Esophagus muscularis mucosa (tissue), 4 donors: Measurements from ENCODE around the gene SPACA5. TPM values are rescaled to one million over a fixed set of nuclear protein-coding genes. Genes with fewer than 3 reads are reported as not detected.
A peak's percentile ranks its signal among the peaks of the same experiment; 100 is the strongest.
"Not testable (repeated sequence)": the region's sequence is repeated elsewhere in the genome, so short reads cannot be mapped to it uniquely, and the experiment has no call there.

Experiments used
- DNase-seq: peaks from one replicate; pipeline ENCODE4 v3.0.0-alpha.2; 2017; ENCODE audit errors: extremely low spot score
- H3K27ac ChIP-seq, 4 donors: fragments of 200-600 bp; sonication (generic); replicated peaks in 1 of 4; 1 replicate in 3 of 4; 2 replicates in 1 of 4; pipeline ENCODE4 v1.5.1; 2016 to 2019; ENCODE audit warnings: mild to moderate bottlenecking in 1 of 4
- H3K27me3 ChIP-seq, 4 donors: fragments of 200-600 bp; sonication (generic); one replicate each; pipeline versions ENCODE4 v1.5.1 to v1.6.0; 2016 to 2019
- H3K36me3 ChIP-seq, 4 donors: fragments of 200-600 bp; sonication (generic); one replicate each; pipeline ENCODE4 v1.5.1; 2016 to 2019
- H3K4me1 ChIP-seq, 4 donors: fragments of 200-600 bp; sonication (generic); one replicate each; pipeline ENCODE4 v1.5.1; 2016 to 2019
- H3K4me3 ChIP-seq, 4 donors: fragments of 200-600 bp; sonication (generic); 1 replicate in 2 of 4; 2 replicates in 2 of 4; pipeline ENCODE4 v1.5.1; 2016 to 2019; ENCODE audit warnings: mild to moderate bottlenecking in 4 of 4, moderate library complexity in 1 of 4
- H3K9me3 ChIP-seq, 4 donors: fragments of 200-600 bp; sonication (generic); 1 replicate in 3 of 4; 2 replicates in 1 of 4; pipeline ENCODE4 v1.5.1; 2016 to 2019
- EP300 ChIP-seq: sonication (generic); formaldehyde crosslinking; IDR thresholded peaks from one replicate; pipeline ENCODE4 v1.6.1; 2017; ENCODE audit warnings: antibody characterized with exemption
- POLR2A ChIP-seq: fragments of 450-650 bp; IDR thresholded peaks from one replicate; pipeline ENCODE4 v1.6.1; 2017; ENCODE audit warnings: antibody characterized with exemption, moderate library complexity, mild to moderate bottlenecking, low read depth
- POLR2AphosphoS5 ChIP-seq, 2 donors: sonication (generic); formaldehyde crosslinking; IDR thresholded peaks; one replicate each; pipeline ENCODE4 v1.6.1; 2017; ENCODE audit warnings: antibody characterized with exemption in 2 of 2
- WGBS: methylation state at CpG from one replicate; pipeline ENCODE4 v1.1.5; 2018; 5-methylcytosine and 5-hydroxymethylcytosine counted together
- intact Hi-C: fragments of 100-400 bp; cut with DNase I; formaldehyde crosslinking; loops from one replicate; pipeline ENCODE4 v1.15.1; 2023
- total RNA-seq, 4 donors: library from RNA; depleted of rRNA; stranded (reverse); fragments of >200 nt; gene quantifications; one replicate each; pipeline versions ENCODE4 v1.1.0 to v1.2.1, GENCODE V29; 2016
- TF ChIP-seq, protein P1 (sequence below), 3 experiments: fragments of 200-600 bp in 2 of 3; fragments of 450-650 bp in 1 of 3; sonication (generic) in 2 of 3; IDR thresholded peaks; one replicate each; pipeline ENCODE4 v1.5.1; 2017 to 2019; ENCODE audit warnings: antibody characterized with exemption in 3 of 3, mild to moderate bottlenecking in 2 of 3, moderate library complexity in 1 of 3

The SPACA5 gene
- total RNA-seq, 4 donors from 2014 or later = not detected

DNA sequence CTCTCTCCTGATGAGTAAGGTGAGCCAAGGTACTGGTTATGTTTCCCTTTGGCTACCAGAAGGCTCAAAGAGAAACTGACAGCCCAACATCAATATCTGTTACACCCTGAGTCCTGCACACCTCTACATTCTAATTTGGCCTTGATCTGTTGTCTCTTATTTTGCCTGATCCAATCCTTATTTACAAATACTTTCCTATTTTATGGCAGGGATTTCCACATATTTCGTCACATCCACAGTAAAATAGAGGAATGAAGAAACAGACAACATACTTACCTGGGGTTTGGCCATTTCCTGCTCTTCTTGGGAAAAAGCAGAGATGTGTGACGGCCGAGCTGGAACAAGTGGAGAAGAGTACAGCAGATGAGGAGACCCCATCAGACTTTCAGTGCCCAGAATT lies 4.5 kb upstream of the SPACA5 start:
- H3K27ac ChIP-seq = no peak overlapping the region
- H3K9me3 ChIP-seq = no peaks in the 10 kb centered on the region
- no peaks in the 10 kb centered on the region for H3K27me3 ChIP-seq
- no peaks in the 10 kb centered on the region for H3K36me3 ChIP-seq
- TF ChIP-seq EP300 (no peak), POLR2A (no peak), POLR2AphosphoS5 (IDR thresholded peaks at IDR 0.05) (no peak)
- TF ChIP-seq, protein P1, sequence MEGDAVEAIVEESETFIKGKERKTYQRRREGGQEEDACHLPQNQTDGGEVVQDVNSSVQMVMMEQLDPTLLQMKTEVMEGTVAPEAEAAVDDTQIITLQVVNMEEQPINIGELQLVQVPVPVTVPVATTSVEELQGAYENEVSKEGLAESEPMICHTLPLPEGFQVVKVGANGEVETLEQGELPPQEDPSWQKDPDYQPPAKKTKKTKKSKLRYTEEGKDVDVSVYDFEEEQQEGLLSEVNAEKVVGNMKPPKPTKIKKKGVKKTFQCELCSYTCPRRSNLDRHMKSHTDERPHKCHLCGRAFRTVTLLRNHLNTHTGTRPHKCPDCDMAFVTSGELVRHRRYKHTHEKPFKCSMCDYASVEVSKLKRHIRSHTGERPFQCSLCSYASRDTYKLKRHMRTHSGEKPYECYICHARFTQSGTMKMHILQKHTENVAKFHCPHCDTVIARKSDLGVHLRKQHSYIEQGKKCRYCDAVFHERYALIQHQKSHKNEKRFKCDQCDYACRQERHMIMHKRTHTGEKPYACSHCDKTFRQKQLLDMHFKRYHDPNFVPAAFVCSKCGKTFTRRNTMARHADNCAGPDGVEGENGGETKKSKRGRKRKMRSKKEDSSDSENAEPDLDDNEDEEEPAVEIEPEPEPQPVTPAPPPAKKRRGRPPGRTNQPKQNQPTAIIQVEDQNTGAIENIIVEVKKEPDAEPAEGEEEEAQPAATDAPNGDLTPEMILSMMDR (IDR thresholded peaks at IDR 0.05) = no peak
- 73% methylated on average over 3 of the region's 3 CpGs for WGBS
- intact Hi-C loops = no loop called here
- H3K4me3 ChIP-seq = no peak overlapping the region
- no peak for DNase-seq
- H3K4me1 ChIP-seq = peaks cover 0 to 17% (median 12%) of the 10 kb centered on the region in 4 donors

DNA sequence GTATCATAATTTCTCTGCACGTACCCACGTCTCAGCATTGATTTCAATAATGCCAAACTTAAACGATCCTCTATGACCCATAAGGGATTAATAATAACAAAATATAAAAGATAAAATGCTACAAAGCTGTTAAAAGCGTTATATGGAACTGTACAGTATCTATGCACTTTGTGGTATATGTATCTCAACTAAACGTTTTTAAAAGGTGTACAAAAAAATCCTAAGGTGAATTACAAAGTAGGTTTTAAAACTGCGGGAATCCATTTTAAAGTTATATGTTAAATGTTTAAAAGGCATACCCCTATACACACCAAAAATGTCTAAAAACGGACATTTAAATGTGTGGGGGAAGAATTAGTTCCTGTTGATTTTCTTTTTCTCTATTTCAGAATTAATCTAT lies 3.9 kb upstream of the SPACA5 start:
- H3K9me3 ChIP-seq = no peaks in the 10 kb centered on the region
- H3K27me3 ChIP-seq = no peaks in the 10 kb centered on the region
- peak overlapping the region in 3 of 4 donors; percentile 74 to 82 (median 76) for H3K27ac ChIP-seq
- H3K4me3 ChIP-seq = peak overlapping the region; percentile 56 to 64 (median 62)
- no peak for DNase-seq
- intact Hi-C loops = no loop called here
- H3K36me3 ChIP-seq = no peaks in the 10 kb centered on the region
- peaks cover 0 to 17% (median 12%) of the 10 kb centered on the region in 4 donors for H3K4me1 ChIP-seq
- TF ChIP-seq POLR2AphosphoS5 (IDR thresholded peaks at IDR 0.05) (no peak), EP300 (no peak), POLR2A (no peak)
- TF ChIP-seq, protein P1 (IDR thresholded peaks at IDR 0.05) = no peak
- WGBS = 48% methylated on average over 7 of the region's 7 CpGs

DNA sequence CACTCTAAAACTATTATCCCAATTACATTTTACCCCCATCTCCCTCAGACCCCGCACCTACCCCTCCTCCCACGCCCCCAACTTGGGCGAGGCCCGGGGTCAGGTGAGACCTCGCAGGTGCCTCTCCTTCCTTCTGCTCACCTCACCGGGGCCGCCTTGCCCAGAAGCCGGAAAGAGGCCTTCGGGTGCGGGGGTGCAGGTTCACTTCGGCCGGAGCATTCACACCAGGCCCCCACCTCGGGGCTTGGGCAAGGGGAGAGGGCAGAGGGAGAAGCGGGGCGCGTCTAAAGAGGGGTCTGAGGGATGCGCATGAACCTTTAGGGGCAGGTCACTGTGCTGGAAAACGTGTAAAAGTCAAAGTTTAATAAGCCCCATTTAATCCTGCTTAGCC lies 3.4 kb upstream of the SPACA5 start:
- DNase-seq = no peak
- WGBS = 27% methylated on average over 15 of the region's 18 CpGs
- Histone ChIP-seq H3K36me3 (no peaks in the 10 kb centered on the region), H3K27me3 (no peaks in the 10 kb centered on the region), H3K9me3 (no peaks in the 10 kb centered on the region), H3K4me3 (peak overlapping the region; percentile 56 to 64 (median 62)), H3K4me1 (peaks cover 0 to 17% (median 12%) of the 10 kb centered on the region in 4 donors), H3K27ac (peak overlapping the region; percentile 68 to 82 (median 75))
- intact Hi-C loops = no loop called here
- TF ChIP-seq, protein P1 (IDR thresholded peaks at IDR 0.05) = no peak
- TF ChIP-seq POLR2A (no peak), POLR2AphosphoS5 (IDR thresholded peaks at IDR 0.05) (no peak), EP300 (no peak)

DNA sequence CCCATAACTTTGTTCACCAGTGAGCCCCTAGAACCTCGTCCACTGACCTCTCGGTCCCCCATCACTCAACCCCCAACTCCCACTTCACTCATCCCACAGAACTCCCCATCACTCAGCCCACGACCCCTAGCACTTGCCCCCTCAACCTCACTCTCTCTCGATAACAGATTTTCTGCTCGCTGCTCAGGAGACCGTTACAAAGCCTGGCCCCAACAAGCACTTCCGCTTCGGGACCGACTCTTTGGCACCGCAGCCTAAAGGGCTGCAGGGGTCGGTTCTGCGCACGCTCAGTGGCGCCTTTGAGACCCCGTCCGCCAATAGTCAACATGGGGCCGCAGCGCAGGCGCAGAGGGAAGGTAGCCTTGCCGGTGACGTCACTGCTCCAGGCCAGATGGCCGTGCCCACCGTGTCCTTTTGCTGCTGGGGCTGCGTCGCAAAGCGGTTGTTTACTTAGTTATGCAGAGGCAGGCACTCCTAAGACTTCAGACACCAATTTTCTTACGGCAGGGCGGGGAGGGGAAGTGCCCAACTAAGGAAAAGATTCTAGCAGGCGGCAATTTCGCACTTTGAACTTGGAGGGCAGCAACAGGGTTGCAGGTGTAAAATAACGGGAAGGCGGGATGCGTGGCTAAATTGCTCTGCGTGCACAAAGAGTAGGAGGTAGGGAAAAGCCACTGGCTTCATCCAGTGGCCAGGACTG lies 2.9 kb upstream of the SPACA5 start, which contains the start of gene ZNF182:
Gene ZNF182 (minus strand): TSS at position 232 of the 700 bp plus-strand sequence. CDS start 1,380 bp downstream, outside the sequence.
- intact Hi-C loops = no loop called here
- Histone ChIP-seq H3K4me1 (peaks cover 0 to 17% (median 12%) of the 10 kb centered on the region in 4 donors), H3K36me3 (no peaks in the 10 kb centered on the region), H3K27ac (peak within 1 kb of the TSS; percentile 68 to 82 (median 75)), H3K27me3 (no peaks in the 10 kb centered on the region), H3K9me3 (no peaks in the 10 kb centered on the region), H3K4me3 (peak within 1 kb of the TSS; percentile 56 to 64 (median 62))
- TF ChIP-seq POLR2AphosphoS5 (IDR thresholded peaks at IDR 0.05) (peak; percentile 85 to 86), EP300 (no peak)
- 43% methylated on average over 31 of the region's 34 CpGs for WGBS
- peak; percentile 96 for DNase-seq

DNA sequence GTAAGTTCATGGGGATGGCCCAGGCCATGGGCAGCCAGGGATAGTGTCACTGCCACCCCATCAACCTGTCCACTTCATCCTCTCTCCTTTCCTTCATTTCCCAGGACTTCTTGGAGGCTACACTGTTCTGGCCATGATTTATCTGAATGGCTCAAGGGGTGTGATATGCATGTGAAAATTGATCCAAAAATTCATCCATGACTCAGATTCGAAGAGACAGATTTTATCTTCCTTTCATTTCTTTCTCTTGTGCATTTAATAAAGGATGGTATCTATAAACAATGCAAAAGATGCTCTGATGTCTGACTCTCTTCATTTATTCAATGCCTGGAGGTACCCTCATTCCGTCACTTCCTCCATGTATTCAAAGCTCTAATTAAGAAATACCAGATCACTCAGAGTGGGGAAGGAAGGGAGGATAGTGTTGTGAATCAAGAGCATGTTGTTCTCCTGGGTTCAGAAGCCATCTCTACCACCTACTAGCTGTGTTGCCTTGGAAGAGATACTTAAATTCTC lies 2.7 kb downstream of the SPACA5 start:
- DNase-seq, intact Hi-C loops, H3K27me3 ChIP-seq, H3K4me1 ChIP-seq, H3K27ac ChIP-seq, H3K4me3 ChIP-seq, H3K9me3 ChIP-seq, H3K36me3 ChIP-seq: not testable (repeated sequence)
- no CpG with 5 or more reads among the region's 2 CpGs for WGBS

DNA sequence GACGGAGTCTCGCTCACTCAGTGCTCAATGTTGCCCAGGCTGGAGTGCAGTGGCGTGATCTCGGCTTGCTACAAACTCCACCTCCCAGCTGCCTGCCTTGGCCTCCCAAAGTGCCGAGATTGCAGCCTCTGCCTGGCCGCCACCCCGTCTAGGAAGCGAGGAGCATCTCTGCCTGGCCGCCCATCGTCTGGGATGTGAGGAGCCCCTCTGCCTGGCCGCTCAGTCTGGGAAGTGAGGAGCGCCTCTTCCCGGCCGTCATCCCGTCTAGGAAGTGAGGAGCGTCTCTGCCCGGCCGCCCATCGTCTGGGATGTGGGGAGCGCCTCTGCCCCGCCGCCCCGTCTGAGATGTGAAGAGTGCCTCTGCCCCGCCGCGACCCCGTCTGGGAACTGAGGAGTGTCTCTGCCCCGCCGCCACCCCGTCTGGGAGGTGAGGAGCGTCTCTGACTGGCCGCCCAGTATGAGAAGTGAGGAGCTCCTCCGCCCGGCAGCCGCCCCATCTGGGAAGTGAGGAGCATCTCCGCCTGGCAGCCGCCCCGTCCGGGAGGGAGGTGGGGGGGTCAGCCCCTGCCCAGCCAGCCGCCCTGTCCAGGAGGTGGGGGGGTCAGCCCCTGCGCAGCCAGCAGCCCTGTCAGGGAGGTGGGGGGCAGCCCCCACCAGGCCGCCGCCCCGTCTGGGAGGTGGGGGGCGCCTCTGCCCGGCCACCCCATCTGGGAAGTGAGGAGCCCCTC lies 10.0 kb downstream of the SPACA5 start:
- intact Hi-C loops = not testable (repeated sequence)
- no CpG with 5 or more reads among the region's 46 CpGs for WGBS

DNA sequence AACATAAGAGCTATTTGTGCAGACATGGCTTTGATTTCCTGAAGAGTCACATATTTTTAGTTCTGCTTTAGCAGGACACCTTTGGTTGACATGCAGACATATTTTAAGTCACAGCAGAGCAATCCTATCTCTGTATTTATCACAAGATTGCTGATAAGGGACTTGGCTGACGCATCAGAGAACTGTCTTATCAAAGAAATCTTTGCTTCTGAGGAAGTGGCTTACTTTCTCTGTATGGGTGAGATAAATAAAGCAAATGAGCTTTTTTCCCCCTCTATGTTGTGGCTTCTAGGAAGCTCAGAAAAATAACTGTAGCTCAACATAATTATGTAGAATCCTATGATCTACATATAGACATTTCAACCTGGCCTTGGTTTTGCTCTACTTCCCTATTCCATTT lies 13.1 kb downstream of the SPACA5 start:
- not testable (repeated sequence) for H3K27me3 ChIP-seq, H3K4me1 ChIP-seq, H3K4me3 ChIP-seq, DNase-seq, H3K27ac ChIP-seq, H3K36me3 ChIP-seq
- intact Hi-C loops = loop anchor here (10.0 kb wide), 3 partner anchors 55 to 825 kb away; partner anchors contain the start of gene UBA1
- no CpG with 5 or more reads among the region's 1 CpG for WGBS
- H3K9me3 ChIP-seq = peaks cover 0 to 13% (median 0%) of the 10 kb centered on the region in 4 donors

More for the DNA sequence above, 10.0 kb downstream of the SPACA5 start:
- not testable (repeated sequence) for H3K4me3 ChIP-seq, H3K27ac ChIP-seq, H3K27me3 ChIP-seq, H3K9me3 ChIP-seq, H3K4me1 ChIP-seq, DNase-seq, H3K36me3 ChIP-seq

DNA sequence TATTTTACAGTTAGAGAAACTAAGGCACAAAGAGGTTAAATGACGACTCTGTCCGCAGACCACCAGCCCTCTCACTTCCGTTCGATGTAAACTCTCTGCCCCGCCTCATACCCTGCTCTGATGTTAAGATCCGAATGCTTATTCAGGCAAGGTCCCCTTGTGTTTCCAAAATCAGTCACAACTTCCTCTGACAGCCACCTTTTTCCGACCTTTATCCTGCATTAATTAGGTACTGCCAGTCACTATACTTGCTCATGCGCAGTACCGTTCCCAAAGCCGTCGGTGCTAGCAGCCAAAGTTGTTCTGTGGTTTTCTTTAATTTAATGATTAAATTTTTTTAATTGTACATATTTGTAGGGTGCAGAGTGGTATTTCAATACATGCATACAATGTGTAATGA lies 13.7 kb downstream of the SPACA5 start:
- peak overlapping the region in 2 of 4 donors; percentile 83 to 87 for H3K27ac ChIP-seq
- 62% methylated on average over 11 of the region's 11 CpGs for WGBS
- peaks cover 0 to 13% (median 0%) of the 10 kb centered on the region in 4 donors for H3K9me3 ChIP-seq
- not testable (repeated sequence) for H3K27me3 ChIP-seq, DNase-seq, H3K4me1 ChIP-seq, H3K36me3 ChIP-seq
- intact Hi-C loops = loop anchor here (10.0 kb wide), 3 partner anchors 56 to 826 kb away; partner anchors contain the start of gene UBA1
- H3K4me3 ChIP-seq = peak overlapping the region; percentile 52 to 67 (median 60)
